HepG2 (cell line): ENCODE data around the gene BRSK2. TPM values are rescaled to one million over a fixed set of nuclear protein-coding genes. Genes with fewer than 3 reads are reported as not detected.

Experiments used
- ATAC-seq: fragments of 200-7000 bp; cut with Tn5 transposase; 3 replicates; pipeline ENCODE4 v1.9.1; 2020; ENCODE audit warnings: mild to moderate bottlenecking, moderate library complexity
- BruUV-seq: library from RNA; stranded (reverse); fragments of 400-500 nt; replicated peaks from 2 replicates; lab custom pipeline; 2021; lab: Mats Ljungman, UMichigan
- CTCF ChIA-PET: fragments of 300-600 bp; formaldehyde crosslinking; extraction: SDS; loops from one replicate; lab custom pipeline; 2021; ENCODE audit warnings: low total read pairs, inconsistent platforms, low intra/inter-chr PET ratio; lab: Yijun Ruan, JAX
- POLR2A ChIA-PET: fragments of 350-600 bp; sonication (Branson Sonifier 250); formaldehyde crosslinking; loops from one replicate; lab custom pipeline; 2020; ENCODE audit warnings: antibody characterized with exemption, inconsistent platforms; lab: Yijun Ruan, JAX
- DNase-seq: peaks from one replicate; pipeline ENCODE4 v3.0.0-alpha.2; 2015; ENCODE audit warnings: low spot score
- FAIRE-seq: peaks from 3 replicates; lab custom pipeline; 2011; peaks lifted over from hg19 to GRCh38; lab: Jason Lieb, UNC
- H2AFZ ChIP-seq: one replicate; pipeline ENCODE4 v1.6.1; 2011; ENCODE audit warnings: low read length, inconsistent platforms
- H3K27ac ChIP-seq: fragments of 300-600 bp; 3 replicates; pipeline ENCODE4 v1.8.0; 2011; ENCODE audit warnings: mixed run types, mild to moderate bottlenecking, mixed read lengths, low read length, inconsistent platforms; ENCODE audit not compliant: insufficient read depth; ENCODE audit errors: extremely low read length
- H3K27me3 ChIP-seq, 2 experiments: fragments of 200-600 bp in 1 of 2; 2 replicates in 1 of 2; 3 replicates in 1 of 2; pipeline versions ENCODE4 v1.6.0 to v1.8.0; 2011; ENCODE audit warnings: low read length in 2 of 2, mild to moderate bottlenecking in 2 of 2, moderate library complexity in 2 of 2, inconsistent platforms in 1 of 2; ENCODE audit not compliant: insufficient read depth in 2 of 2, control insufficient read depth in 1 of 2
- H3K36me3 ChIP-seq, 2 experiments: fragments of 200-600 bp in 1 of 2; replicated peaks in 1 of 2; 2 replicates in 1 of 2; 3 replicates in 1 of 2; pipeline versions ENCODE4 v1.5.1 to v1.8.0; 2011; ENCODE audit warnings: low read length in 2 of 2, inconsistent platforms in 1 of 2; ENCODE audit not compliant: insufficient read depth in 2 of 2, control insufficient read depth in 1 of 2
- H3K4me1 ChIP-seq: 2 replicates; pipeline ENCODE4 v1.5.1; 2012; ENCODE audit warnings: low read length, inconsistent platforms; ENCODE audit not compliant: insufficient read depth
- H3K4me2 ChIP-seq: 2 replicates; pipeline ENCODE4 v1.6.0; 2011; ENCODE audit warnings: low read depth, low read length, inconsistent platforms
- H3K4me3 ChIP-seq, 3 experiments: fragments of 200-600 bp in 1 of 3; sonication (generic), shearing (Covaris generic) in 1 of 3; replicated peaks in 1 of 3; 2 replicates each; pipeline ENCODE4 v1.5.1; 2011 to 2016; ENCODE audit warnings: low read length in 3 of 3, inconsistent platforms in 2 of 3, low read depth in 2 of 3, mild to moderate bottlenecking in 2 of 3, control low read depth in 1 of 3, mixed read lengths in 1 of 3; ENCODE audit not compliant: insufficient read depth in 1 of 3
- H3K79me2 ChIP-seq: one replicate; pipeline ENCODE4 v1.6.1; 2011; ENCODE audit warnings: low read length, inconsistent platforms; ENCODE audit not compliant: insufficient read depth
- H3K9ac ChIP-seq: 2 replicates; pipeline ENCODE4 v1.6.0; 2011; ENCODE audit warnings: mild to moderate bottlenecking, low read depth, low read length, inconsistent platforms; ENCODE audit not compliant: insufficient read depth
- H3K9me3 ChIP-seq: 2 replicates; pipeline ENCODE4 v1.5.1; 2012; ENCODE audit warnings: mild to moderate bottlenecking, low read length
- H4K20me1 ChIP-seq: 2 replicates; pipeline ENCODE4 v1.6.0; 2011; ENCODE audit warnings: inconsistent platforms, mild to moderate bottlenecking, low read length, moderate library complexity; ENCODE audit not compliant: insufficient read depth
- BCL6 ChIP-seq: IDR thresholded peaks from 2 replicates; pipeline ENCODE4 v1.6.1; 2016; ENCODE audit warnings: missing genetic modification reagents, missing compliant biosample characterization
- CBX5 ChIP-seq: sonication (generic); formaldehyde crosslinking; IDR thresholded peaks from 2 replicates; pipeline ENCODE4 v1.4.0; 2020; ENCODE audit warnings: missing genetic modification reagents, borderline replicate concordance
- DBP ChIP-seq: sonication (generic); formaldehyde crosslinking; IDR thresholded peaks from 2 replicates; pipeline ENCODE4 v1.4.0; 2020; ENCODE audit warnings: missing genetic modification reagents; ENCODE audit errors: not compliant biosample characterization
- GMEB2 ChIP-seq: IDR thresholded peaks from 2 replicates; pipeline ENCODE4 v1.6.1; 2016; ENCODE audit warnings: missing biosample characterization, missing genetic modification reagents, low read depth
- HDAC1 ChIP-seq: sonication (generic); formaldehyde crosslinking; IDR thresholded peaks from 2 replicates; pipeline ENCODE4 v1.5.1; 2020; ENCODE audit warnings: mild to moderate bottlenecking, missing genetic modification reagents
- KAT8 ChIP-seq: IDR thresholded peaks from 2 replicates; pipeline ENCODE4 v1.6.1; 2016; ENCODE audit warnings: missing genetic modification reagents, missing compliant biosample characterization
- MAFF ChIP-seq: IDR thresholded peaks from 2 replicates; pipeline ENCODE4 v1.6.1; 2011; ENCODE audit warnings: low read depth, low read length, improper control_type of control experiment
- MYC ChIP-seq: sonication (generic); formaldehyde crosslinking; IDR thresholded peaks from 2 replicates; pipeline ENCODE4 v1.9.0; 2021; ENCODE audit warnings: missing genetic modification reagents, borderline replicate concordance
- NR3C1 ChIP-seq: sonication (generic); formaldehyde crosslinking; IDR thresholded peaks from 2 replicates; pipeline ENCODE4 v1.4.0; 2020; ENCODE audit warnings: missing genetic modification reagents
- TFDP2 ChIP-seq: sonication (generic); formaldehyde crosslinking; IDR thresholded peaks from 2 replicates; pipeline ENCODE4 v1.4.0; 2020; ENCODE audit warnings: missing genetic modification reagents
- ZC3H13 ChIP-seq: sonication (generic); formaldehyde crosslinking; IDR thresholded peaks from 2 replicates; pipeline ENCODE4 v1.8.1; 2023; ENCODE audit warnings: mild to moderate bottlenecking, missing genetic modification reagents, moderate library complexity
- ZFP37 ChIP-seq: sonication (generic); formaldehyde crosslinking; IDR thresholded peaks from 2 replicates; pipeline ENCODE4 v1.4.0; 2020; ENCODE audit warnings: missing genetic modification reagents, borderline replicate concordance
- ZNF577 ChIP-seq: sonication (generic); formaldehyde crosslinking; IDR thresholded peaks from 2 replicates; pipeline ENCODE4 v1.4.0; 2020; ENCODE audit warnings: mild to moderate bottlenecking, low read depth, missing genetic modification reagents, borderline replicate concordance
- ZNF691 ChIP-seq: sonication (generic); formaldehyde crosslinking; IDR thresholded peaks from 2 replicates; pipeline ENCODE4 v1.4.0; 2020; ENCODE audit warnings: missing genetic modification reagents, low read depth, mild to moderate bottlenecking, borderline replicate concordance
- ZNF850 ChIP-seq: sonication (generic); formaldehyde crosslinking; conservative IDR thresholded peaks from 2 replicates; pipeline ENCODE4 v1.9.0; 2021; ENCODE audit warnings: mild to moderate bottlenecking, missing genetic modification reagents
- WGBS: methylation state at CpG from one replicate; pipeline ENCODE4 v1.1.6; 2017; ENCODE audit warnings: low lambda C conversion rate; 5-methylcytosine and 5-hydroxymethylcytosine counted together
- in situ Hi-C: cut with HindIII; loops from 2 replicates; pipeline ENCODE4 v1.10.0; 2017; ENCODE audit warnings: low pct_unique_long_range_greater_than_20kb; ENCODE audit not compliant: extremely low pct_ligation_motif_present
- intact Hi-C: fragments of 100-400 bp; cut with micrococcal nuclease; formaldehyde crosslinking; loops from one replicate; pipeline ENCODE4 v1.10.0; 2022; ENCODE audit not compliant: unreplicated experiment
- polyA plus RNA-seq, 8 experiments: library from polyadenylated mRNA; depleted of rRNA in 3 of 8; stranded (reverse) in 7 of 8; unstranded in 1 of 8; fragments of >200 nt; fragmentation: Illumina TruSeq in 4 of 8; extraction: Trizol in 4 of 8; gene quantifications; 2 replicates each; pipeline versions ENCODE4 v1.2.1 to v1.2.3, GENCODE V29; 2011 to 2016; ENCODE audit warnings: low read depth in 4 of 8, missing spikeins in 1 of 8, mixed read lengths in 1 of 8; ENCODE audit not compliant: insufficient read depth in 1 of 8
- total RNA-seq, 5 experiments: library from RNA; depleted of rRNA; stranded (reverse); fragments of >200 nt; fragmentation: Illumina TruSeq; extraction: Trizol; gene quantifications; 2 replicates each; pipeline ENCODE4 v1.2.3, GENCODE V29; 2016; ENCODE audit warnings: low read depth in 1 of 5
- TF ChIP-seq, protein P1 (sequence below): IDR thresholded peaks from 2 replicates; pipeline ENCODE4 v1.6.1; 2018; ENCODE audit warnings: missing genetic modification reagents, mild to moderate bottlenecking, missing compliant biosample characterization
- TF ChIP-seq, protein P2 (sequence below): sonication (generic); formaldehyde crosslinking; IDR thresholded peaks from 2 replicates; pipeline ENCODE4 v1.8.0; 2022; ENCODE audit warnings: missing genetic modification reagents, mild to moderate bottlenecking, moderate library complexity, borderline replicate concordance

BRSK2 gene
- total and polyA plus RNA-seq, 2 of the 13 experiments (the other 11 are each of a cell fraction or from before 2014, with no cell fraction given), result 0.74 to 1.1 TPM

DNA sequence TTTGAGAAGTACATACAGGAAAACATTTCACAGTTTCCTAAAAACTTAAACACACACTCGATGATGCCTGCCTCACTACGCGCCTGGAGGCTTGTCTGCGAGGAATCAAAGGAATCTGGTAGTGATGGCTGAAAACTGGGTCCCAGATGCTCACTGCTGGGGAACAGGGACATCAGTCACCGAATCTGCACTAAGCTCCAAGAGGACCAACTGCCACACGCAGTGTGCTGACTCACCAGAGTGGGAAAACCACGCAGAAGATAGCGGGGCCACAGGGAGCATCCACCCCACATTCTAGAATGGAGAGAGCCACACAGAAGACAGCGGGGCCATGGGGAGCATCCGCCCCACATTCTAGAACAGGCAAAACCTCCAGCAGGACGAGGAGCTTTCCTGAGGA lies 121.2 kb downstream of the BRSK2 start:
- no peak for FAIRE-seq
- ChIA-PET POLR2A (no interaction called here), CTCF (no interaction called here)
- Histone ChIP-seq H3K27me3 (no peaks in the 10 kb centered on the region), H3K27ac (no peak overlapping the region), H3K9me3 (no peaks in the 10 kb centered on the region), H3K36me3 (no peaks in the 10 kb centered on the region), H3K4me1 (no peaks in the 10 kb centered on the region), H3K9ac (no peak overlapping the region), H3K79me2 (no peaks in the 10 kb centered on the region), H4K20me1 (peaks cover 33% of the 10 kb centered on the region; the same call in 1 of the 2 replicates), H3K4me3 (no peak overlapping the region), H3K4me2 (no peak overlapping the region), H2AFZ (no peak overlapping the region)
- ATAC-seq, result no peak
- no TSS peak for BruUV-seq
- 75% methylated on average over 6 of the region's 11 CpGs for WGBS
- in situ Hi-C loops, result no loop called here
- DNase-seq, result no peak
- intact Hi-C loops, result no loop called here
- TF ChIP-seq CBX5 (CRISPR knock-in tag) (no peak), MAFF (no peak), TFDP2 (no peak), ZNF691 (no peak), NR3C1 (CRISPR knock-in tag) (no peak), ZNF577 (CRISPR knock-in tag) (no peak), BCL6 (CRISPR knock-in tag) (no peak), GMEB2 (no peak), ZFP37 (CRISPR knock-in tag) (no peak), MYC (no peak), KAT8 (CRISPR knock-in tag) (no peak), DBP (CRISPR knock-in tag) (no peak), ZC3H13 (CRISPR knock-in tag) (no peak), HDAC1 (CRISPR knock-in tag) (no peak), ZNF850 (CRISPR knock-in tag) (no peak)
- TF ChIP-seq, protein P1, sequence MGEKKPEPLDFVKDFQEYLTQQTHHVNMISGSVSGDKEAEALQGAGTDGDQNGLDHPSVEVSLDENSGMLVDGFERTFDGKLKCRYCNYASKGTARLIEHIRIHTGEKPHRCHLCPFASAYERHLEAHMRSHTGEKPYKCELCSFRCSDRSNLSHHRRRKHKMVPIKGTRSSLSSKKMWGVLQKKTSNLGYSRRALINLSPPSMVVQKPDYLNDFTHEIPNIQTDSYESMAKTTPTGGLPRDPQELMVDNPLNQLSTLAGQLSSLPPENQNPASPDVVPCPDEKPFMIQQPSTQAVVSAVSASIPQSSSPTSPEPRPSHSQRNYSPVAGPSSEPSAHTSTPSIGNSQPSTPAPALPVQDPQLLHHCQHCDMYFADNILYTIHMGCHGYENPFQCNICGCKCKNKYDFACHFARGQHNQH (CRISPR knock-in tag), result no peak
- TF ChIP-seq, protein P2, sequence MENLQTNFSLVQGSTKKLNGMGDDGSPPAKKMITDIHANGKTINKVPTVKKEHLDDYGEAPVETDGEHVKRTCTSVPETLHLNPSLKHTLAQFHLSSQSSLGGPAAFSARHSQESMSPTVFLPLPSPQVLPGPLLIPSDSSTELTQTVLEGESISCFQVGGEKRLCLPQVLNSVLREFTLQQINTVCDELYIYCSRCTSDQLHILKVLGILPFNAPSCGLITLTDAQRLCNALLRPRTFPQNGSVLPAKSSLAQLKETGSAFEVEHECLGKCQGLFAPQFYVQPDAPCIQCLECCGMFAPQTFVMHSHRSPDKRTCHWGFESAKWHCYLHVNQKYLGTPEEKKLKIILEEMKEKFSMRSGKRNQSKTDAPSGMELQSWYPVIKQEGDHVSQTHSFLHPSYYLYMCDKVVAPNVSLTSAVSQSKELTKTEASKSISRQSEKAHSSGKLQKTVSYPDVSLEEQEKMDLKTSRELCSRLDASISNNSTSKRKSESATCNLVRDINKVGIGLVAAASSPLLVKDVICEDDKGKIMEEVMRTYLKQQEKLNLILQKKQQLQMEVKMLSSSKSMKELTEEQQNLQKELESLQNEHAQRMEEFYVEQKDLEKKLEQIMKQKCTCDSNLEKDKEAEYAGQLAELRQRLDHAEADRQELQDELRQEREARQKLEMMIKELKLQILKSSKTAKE (CRISPR knock-in tag), result no peak
